ENCODE data around the gene HELB. TPM values are rescaled to one million over a fixed set of nuclear protein-coding genes. Genes with fewer than 3 reads are reported as not detected.

The HELB gene
- polyA plus RNA-seq, 1 experiment = 0.61 TPM

- DNase-seq (ENCODE audit: low read depth) = no peak
- no peak for TF ChIP-seq CTCF (IDR thresholded peaks at IDR 0.05; ENCODE audit: insufficient read depth, low read depth, low read length)
- H3K27me3 ChIP-seq (ENCODE audit: control insufficient read depth, insufficient read depth, low read length) = no peaks in the 10 kb centered on the region; the same call in 1 of the 2 replicates
- ChIA-PET POLR2A (no interaction called here), CTCF (no interaction called here)
- H3K36me3 ChIP-seq (ENCODE audit: control insufficient read depth, insufficient read depth, low read length) = no peaks in the 10 kb centered on the region
- H3K4me3 ChIP-seq (ENCODE audit: low read depth, low read length) = no peak overlapping the region
Measured at GRCh38 chr12:66379616-66380015, 77.3 kb downstream of the HELB start.

- TF ChIP-seq CTCF (IDR thresholded peaks at IDR 0.05; ENCODE audit: insufficient read depth, low read depth, low read length) = no peak
Measured at GRCh38 chr12:66380769-66381535, 78.7 kb downstream of the HELB start.

DNA sequence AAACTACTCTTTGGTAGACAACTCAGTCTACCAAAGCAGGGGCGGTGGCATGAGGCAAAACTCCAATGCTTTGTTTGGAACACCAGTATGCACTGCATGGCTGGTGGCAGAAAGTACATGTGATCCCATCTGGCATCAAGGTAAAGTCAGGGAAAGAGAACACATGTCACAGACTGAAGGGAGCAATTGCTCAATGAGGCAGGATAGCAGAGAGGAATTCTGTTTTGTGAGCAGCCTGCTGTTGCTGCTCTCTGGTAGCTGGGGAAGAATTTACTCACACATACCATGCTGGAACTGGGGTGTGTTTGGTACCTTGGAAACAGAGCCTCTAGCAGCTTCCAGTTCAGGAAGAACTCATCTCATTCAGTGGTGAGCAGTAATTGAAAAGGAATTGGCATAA, 84.8 kb downstream of the HELB start:
- no peaks in the 10 kb centered on the region; the same call in 1 of the 2 replicates for H3K27me3 ChIP-seq (ENCODE audit: control insufficient read depth, insufficient read depth, low read length)
- ChIA-PET CTCF (no interaction called here), POLR2A (no interaction called here)
- no peak for TF ChIP-seq CTCF (IDR thresholded peaks at IDR 0.05; ENCODE audit: insufficient read depth, low read depth, low read length)
- DNase-seq (ENCODE audit: low read depth) = no peak
- no peaks in the 10 kb centered on the region for H3K36me3 ChIP-seq (ENCODE audit: control insufficient read depth, insufficient read depth, low read length)
- H3K4me3 ChIP-seq (ENCODE audit: low read depth, low read length) = no peak overlapping the region

More at GRCh38 chr12:66380769-66381535, 78.7 kb downstream of the HELB start:
- DNase-seq (ENCODE audit: low read depth) = no peak
- ChIA-PET POLR2A (no interaction called here), CTCF (interaction anchor here (1.1 kb wide), 1 partner anchor 12 kb away, joined by 3 read pairs; no protein-coding TSS in a partner anchor)
- Histone ChIP-seq H3K4me3 (ENCODE audit: low read depth, low read length) (no peak overlapping the region), H3K27me3 (ENCODE audit: control insufficient read depth, insufficient read depth, low read length) (no peaks in the 10 kb centered on the region; the same call in 1 of the 2 replicates), H3K36me3 (ENCODE audit: control insufficient read depth, insufficient read depth, low read length) (no peaks in the 10 kb centered on the region)

Other genes with a start within 250 kb of the HELB start
- gene LLPH, start 171.7 kb upstream of the HELB start, polyA plus RNA-seq (2011; rRNA removed) = 4.0 and 12.6 TPM in 2 replicates
- gene TMBIM4, start 132.5 kb upstream of the HELB start, polyA plus RNA-seq (2011; rRNA removed) = 108 and 184 TPM in 2 replicates
- 3.1 and 6.3 TPM in 2 replicates for gene IRAK3, start 113.3 kb upstream of the HELB start, polyA plus RNA-seq (2011; rRNA removed)

Measured in BJ (cell line).